HL-60/S4 treated with retinoic acid at 250 ng/mL for 4 days and 3 days (cell line): ENCODE results near the gene MAGI2.
"Not testable (repeated sequence)": the region's sequence is repeated elsewhere in the genome, so short reads cannot be mapped to it uniquely, and the experiment has no call there.

Experiments
- in situ Hi-C: fragments of 300-500 bp; cut with MboI; formaldehyde crosslinking; loops from 2 replicates; pipeline ENCODE4 v1.7.0; 2022; ENCODE audit warnings: low sequenced_read_pairs

The MAGI2 gene

DNA sequence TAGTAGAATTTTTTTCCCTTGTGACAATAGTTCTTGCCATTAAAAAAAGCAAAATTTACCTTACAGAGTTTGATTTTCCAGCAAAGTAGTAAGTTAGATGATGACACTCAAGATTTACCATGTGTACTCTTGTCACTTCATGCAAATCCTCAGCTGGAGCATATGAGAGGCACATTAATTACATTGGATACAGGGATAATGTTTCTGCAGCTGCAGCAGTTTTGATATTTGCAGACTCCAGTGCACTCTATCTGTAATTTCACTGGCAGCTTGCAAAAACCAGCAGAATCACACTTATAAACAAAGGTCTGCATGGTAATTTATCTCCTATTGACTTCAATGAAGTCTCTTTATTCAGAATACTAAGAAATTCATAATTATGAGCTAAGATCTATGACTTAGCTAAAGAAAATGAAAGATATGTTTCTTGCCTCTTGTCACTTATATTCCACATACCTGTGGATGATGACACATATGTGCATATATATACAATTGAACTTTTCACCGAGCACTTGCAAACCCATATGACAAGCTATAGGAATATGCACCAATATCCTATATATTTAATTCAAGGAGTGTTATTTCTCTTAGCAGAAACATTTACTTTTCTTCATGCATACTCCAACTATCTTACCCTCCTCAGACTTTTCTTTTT, 1124.3 kb downstream of the MAGI2 start:
- in situ Hi-C loops, result no loop called here

GRCh38 chr7:78327718-78328117, 1125.7 kb downstream of the MAGI2 start:
- in situ Hi-C loops, result no loop called here

GRCh38 chr7:78326876-78327275, 1126.6 kb downstream of the MAGI2 start:
- in situ Hi-C loops, result no loop called here

DNA sequence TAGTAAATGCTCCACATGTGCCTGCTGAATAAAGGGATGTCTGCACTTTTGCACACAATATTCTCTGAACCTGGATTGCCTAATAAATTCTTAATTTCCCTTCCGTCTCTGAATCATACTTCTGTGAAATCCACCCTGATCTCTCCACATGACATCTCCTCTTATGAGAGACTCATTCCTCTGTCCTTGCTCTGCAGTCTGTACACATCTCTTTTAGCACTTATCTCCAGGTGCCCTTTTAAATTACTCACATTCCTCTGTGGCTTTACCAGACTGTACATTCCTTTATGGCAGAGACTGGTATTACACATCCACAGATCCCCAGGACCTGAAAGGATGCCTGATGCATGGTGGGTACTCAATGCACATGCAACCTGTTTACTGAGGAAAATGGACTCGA, 1127.3 kb downstream of the MAGI2 start:
- in situ Hi-C loops, result no loop called here

DNA sequence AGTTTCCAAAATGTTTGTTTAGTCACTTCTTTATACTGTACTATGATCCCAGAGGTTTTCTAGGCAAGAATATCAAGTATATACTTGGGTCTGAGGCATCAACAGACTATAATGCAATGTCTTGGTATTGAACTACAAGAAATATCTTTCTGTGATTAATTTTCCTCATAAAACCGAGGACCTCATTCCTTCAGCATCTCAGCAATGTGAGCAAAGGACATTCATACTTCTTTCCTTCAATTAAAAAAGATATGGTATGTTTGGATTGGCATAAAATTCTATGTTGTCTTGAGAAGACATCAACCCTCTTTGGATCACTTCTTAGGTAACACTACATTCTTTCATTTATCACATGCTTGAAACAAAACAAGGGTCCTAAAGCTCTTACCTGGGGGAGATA, 1130.3 kb downstream of the MAGI2 start:
- in situ Hi-C loops, result no loop called here

DNA sequence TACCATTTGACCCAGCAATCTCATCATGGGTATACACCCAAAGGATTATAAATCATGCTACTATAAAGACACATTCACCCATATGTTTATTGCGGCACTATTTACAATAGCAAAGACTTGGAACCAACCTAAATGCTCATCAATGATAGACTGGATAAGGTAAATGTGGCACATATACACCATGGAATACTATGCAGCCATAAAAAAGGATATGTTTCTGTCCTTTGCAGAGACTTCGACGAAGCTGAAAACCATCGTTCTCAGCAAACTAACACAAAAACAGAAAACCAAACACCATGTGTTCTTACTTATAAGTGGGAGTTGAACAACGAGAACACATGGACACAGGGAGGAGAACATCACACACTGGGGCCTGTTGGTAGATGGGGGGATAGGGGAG, 1131.2 kb downstream of the MAGI2 start:
- in situ Hi-C loops, result not testable (repeated sequence)

GRCh38 chr7:78317371-78317770, 1136.1 kb downstream of the MAGI2 start:
- in situ Hi-C loops, result no loop called here

DNA sequence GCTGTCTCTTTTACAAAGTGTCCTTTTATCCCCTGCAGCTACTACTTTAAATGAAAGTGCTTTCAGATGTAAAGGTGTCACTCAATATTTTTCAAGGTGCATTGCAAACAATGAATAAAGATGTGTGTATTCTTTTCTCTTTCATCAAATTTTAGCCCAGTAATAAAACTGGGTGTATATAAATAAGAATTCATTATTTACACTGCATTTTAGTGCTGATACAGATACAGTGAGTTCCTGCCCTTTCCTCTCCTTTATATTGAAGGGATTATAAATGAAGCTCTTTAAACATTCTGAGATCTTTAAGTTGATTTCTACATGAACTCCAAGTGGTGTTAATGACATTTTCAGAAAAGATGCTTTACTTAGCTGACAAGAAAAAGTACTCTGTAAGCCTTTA, 1137.4 kb downstream of the MAGI2 start:
- in situ Hi-C loops, result no loop called here

DNA sequence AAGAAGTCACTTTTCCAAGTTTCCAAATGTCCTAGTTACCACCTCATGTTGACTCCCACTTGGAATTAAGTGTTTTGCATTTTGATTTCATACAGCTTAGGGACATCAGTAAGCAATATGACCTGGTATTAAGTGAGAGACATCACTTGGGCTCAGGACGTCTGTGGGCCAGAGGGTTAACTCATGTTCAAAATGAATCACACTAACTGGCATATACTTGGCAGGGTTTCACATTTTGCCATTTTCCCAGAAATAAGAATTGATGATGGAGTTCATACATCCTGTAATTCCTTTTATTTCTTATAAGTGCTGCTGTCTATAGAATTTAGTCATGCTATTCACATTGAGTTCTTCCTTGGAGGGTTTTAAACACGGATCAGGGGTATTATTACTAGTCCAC, 1138.3 kb downstream of the MAGI2 start:
- in situ Hi-C loops, result no loop called here

DNA sequence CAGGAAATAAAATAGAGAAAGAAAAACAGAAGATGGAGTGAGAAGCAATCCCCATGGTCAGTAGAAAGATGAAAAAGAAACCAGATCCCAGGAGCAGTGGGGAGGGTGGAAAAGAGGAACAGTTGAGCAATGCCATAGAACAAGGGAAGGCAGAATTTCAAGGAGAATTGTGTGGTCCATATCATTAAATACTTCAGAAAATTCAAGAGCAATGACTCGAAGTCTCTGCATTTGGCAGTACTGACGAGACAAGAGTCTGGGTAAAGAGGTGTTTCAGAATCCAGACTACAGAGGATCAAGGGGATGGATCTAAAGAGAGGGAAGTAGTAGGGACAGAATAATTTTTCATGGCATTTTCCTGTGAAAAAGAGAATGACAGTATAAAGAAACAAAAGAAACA, 1142.3 kb downstream of the MAGI2 start:
- in situ Hi-C loops, result no loop called here

DNA sequence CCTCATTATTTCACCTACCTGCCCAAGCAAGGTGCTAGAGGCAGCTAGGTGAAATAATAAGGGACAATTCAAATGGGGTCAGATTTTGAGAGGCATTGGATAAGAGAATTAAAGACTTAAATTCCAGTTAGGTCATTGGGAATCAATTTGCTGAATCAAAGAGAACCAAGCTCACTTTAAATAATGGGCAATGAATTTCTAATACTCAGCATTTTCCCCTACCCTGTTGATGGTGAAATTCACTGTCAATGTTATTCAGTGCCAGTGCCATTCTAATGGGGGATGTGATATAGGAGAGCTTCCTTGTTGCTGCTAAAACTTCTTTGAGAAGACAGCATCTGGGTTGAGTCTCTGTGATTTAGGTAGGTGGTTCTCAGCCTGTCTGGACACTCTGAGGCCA, 1145.6 kb downstream of the MAGI2 start:
- in situ Hi-C loops, result no loop called here

DNA sequence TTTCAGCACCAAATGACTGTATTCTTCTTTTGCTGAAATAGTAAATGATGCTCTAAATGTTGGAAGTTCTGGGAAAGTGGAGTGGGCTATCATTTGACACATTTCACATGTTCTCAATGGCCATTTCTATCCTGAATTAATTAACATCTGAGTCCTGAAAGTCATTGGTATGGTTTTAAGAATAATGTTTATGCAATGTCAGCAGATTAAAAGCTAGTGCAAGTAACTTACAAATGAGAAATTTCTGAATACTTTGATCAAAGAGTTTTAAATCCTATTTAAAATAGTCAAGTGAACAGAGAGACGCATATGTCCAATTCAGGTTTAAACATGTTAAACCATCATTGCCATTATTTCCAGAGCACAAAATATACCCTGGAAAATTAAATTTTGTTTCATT, 1146.8 kb downstream of the MAGI2 start:
- in situ Hi-C loops, result no loop called here

DNA sequence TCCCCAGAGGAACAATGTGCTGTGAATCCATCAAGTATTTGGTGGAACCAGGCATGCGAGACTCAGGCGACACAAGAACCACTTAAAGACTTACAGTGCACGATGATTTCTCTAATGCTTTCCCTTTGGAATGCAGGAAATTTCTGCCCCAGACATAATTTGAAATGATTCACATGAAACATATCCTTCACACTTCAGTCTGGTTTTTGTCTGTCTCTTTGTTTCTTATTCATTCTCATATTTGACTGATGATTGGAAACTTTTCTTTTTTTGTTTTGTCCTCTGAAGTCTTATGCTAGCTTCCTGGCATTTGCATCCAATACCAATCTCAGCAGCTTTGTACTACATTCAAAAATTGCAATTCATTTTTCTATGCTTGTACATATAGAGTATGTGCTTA, 1152.1 kb downstream of the MAGI2 start:
- in situ Hi-C loops, result no loop called here

DNA sequence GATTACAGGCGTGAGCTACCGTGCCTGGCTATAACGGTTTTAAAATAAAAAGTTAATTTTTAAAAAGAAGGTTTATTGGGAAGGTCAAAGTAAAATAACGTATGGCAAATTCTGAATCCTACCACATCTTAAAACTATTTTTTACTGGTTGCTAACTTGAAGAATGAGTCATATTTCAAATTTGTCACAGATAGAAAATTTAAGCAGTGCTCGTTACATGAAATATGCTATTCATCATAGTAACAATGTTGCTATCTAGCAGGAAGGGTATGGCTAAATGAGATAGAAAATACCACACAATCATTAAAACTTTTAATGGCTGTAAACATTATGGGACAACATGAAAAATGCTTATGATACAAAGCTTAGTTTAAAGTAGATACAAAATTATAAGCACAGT, 1154.4 kb downstream of the MAGI2 start:
- in situ Hi-C loops, result no loop called here

DNA sequence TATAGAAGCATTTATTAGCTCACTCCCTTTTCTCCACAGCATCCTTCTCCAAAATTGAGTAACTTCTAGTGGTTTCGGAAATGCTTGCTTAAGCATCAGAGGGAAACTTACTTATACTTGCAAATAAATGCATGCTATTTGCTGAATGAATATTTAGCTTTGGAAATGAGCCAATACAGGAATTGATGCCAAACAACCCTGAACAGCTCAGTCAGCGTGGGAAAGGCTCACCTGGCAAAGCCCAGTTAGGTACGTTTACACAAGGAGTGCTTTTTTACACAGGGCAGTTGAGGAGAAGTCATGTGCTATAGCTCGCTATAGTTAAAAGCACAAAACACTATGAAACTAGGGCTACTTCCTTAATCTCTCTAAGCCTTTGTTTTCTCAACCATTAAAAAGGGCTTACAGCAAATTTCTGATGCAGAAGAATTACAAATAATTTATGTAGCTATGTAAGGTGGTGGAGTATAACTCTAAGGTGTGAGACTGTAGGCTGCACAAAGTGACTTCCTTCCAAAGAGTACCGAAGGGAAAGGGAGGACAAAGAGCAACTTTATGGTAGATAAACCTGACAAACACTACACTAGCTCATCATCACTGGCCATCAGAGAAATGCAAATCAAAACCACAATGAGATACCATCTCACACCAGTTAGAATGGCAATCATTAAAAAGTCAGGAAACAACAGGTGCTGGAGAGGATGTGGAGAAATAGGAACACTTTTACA, 1156.7 kb downstream of the MAGI2 start:
- in situ Hi-C loops, result no loop called here

DNA sequence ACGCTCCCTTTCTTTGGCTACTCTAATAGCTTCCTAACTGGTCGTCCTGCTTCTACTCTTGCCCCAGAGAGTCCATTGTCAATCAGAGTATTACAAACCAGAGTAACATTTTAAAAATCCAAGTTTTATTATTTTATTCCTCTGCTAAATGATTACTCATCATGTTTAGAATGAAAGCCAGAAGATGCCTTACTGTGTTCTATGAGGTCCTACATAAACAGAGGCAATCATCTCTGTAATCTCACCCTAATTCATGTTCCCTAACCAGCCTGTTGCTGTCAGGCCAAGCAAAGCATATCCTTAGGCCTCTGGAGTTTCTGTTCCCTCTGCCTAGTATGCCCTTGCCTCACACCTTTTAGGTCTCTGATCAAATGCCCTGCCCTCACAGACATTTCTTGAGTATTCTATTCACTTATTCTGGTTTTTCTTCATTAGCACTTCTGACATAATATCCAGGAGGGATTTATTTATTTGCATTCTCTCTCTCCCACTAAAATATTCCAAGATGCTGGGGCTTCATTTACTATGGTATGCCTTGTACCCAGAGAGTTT, 1157.3 kb downstream of the MAGI2 start:
- in situ Hi-C loops, result no loop called here

DNA sequence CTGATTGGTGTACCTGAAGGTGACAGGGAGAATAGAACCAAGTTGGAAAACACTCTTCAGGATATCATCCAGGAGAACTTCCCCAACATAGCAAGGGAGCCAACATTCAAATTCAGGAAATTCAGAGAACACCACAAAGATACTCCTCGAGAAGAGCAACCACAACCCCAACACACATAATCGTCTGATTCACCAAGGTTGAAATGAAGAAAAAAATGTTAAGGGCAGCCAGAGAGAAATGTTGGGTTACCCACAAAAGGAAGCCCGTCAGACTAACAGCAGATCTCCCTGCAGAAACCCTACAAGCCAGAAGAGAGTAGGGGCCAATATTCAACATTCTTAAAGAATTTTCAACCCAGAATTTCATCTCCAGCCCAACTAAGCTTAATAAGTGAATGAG, 1164.0 kb downstream of the MAGI2 start:
- in situ Hi-C loops, result not testable (repeated sequence)

DNA sequence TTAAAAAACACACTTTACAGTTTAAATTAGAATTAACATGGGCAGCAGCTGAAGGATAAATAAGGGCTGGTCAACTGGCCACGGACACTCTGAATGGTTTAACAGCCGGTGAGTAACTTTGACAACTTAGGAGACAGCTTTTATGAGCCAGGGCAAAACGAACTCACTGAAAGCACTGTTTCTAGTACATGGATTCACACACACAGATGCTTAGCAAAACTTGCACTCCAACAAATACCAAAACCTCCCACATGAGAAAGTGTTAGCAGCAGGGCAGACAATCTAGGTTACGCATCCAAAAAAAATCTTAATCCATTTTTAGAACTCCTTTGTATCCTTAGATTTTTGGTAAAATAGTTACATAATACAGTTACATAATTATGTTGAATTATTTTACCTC, 1168.5 kb downstream of the MAGI2 start:
- in situ Hi-C loops, result no loop called here

GRCh38 chr7:78280276-78280675, 1173.2 kb downstream of the MAGI2 start:
- in situ Hi-C loops, result no loop called here

GRCh38 chr7:78279457-78279856, 1174.0 kb downstream of the MAGI2 start:
- in situ Hi-C loops, result no loop called here

DNA sequence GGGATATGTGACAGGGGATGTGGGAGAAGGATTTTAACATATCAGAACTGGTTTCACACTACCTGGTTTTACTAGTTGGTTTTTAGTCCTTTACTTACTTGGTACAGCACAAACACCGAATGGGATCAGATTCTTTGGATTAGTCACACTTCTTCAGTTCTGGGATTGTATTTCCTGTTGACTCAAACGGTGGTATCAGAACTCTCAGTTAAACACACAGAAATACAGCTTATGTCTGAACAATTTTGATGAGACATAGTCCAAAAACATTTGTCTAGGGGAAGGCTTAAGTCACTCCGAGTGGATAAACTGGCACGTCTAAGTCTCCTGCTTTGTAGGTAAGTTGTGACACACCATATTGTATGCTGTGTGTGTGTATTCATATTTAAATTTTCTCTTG, 1174.4 kb downstream of the MAGI2 start:
- in situ Hi-C loops, result no loop called here

DNA sequence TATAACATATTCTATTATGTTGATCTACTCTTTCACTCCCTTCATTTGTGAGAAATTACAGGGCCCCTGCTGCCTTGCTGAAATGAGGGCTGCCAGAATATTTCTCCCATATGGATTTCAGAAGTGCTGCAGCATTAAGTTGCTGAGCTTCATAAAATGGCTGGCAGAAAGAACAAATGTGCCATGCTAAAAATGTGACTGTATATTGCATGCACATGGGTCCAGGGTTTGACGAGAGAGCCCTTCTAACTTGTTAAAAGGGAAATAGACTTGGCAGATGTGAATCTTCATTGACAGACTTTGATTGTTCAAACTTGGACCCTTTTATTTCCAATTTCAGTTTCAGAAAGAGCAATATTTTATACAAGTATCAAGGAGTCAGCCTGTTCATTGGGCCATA, 1186.3 kb downstream of the MAGI2 start:
- in situ Hi-C loops, result no loop called here

GRCh38 chr7:78265486-78265885, 1188.0 kb downstream of the MAGI2 start:
- in situ Hi-C loops, result no loop called here
